Mucosa of descending colon (tissue), 3 donors: ENCODE data around the gene LEKR1. TPM values are rescaled to one million over a fixed set of nuclear protein-coding genes. Genes with fewer than 3 reads are reported as not detected.

Experiments
- ATAC-seq: fragments of 200-7000 bp; cut with Tn5 transposase; one replicate; pipeline ENCODE4 v1.9.1; 2020; ENCODE audit warnings: mild to moderate bottlenecking, moderate library complexity
- DNase-seq, 3 donors: peaks; one replicate each; pipeline ENCODE4 v3.0.0-alpha.2; 2020
- H3K36me3 ChIP-seq: fragments of 200-600 bp; one replicate; pipeline ENCODE4 v1.8.0; 2021; ENCODE audit warnings: low read depth, mild to moderate bottlenecking
- H3K4me1 ChIP-seq: fragments of 200-600 bp; one replicate; pipeline ENCODE4 v1.8.0; 2021; ENCODE audit warnings: low read depth, mild to moderate bottlenecking
- H3K4me3 ChIP-seq: fragments of 200-600 bp; one replicate; pipeline ENCODE4 v1.8.0; 2021; ENCODE audit warnings: mild to moderate bottlenecking
- H3K9me3 ChIP-seq: fragments of 200-600 bp; one replicate; pipeline ENCODE4 v1.8.0; 2021; ENCODE audit warnings: mild to moderate bottlenecking
- CTCF ChIP-seq: fragments of 200-600 bp; IDR thresholded peaks from one replicate; pipeline ENCODE4 v1.8.0; 2022; ENCODE audit warnings: antibody characterized with exemption, mild to moderate bottlenecking
- intact Hi-C, 2 donors: fragments of 100-400 bp; cut with DNase I in 1 of 2; cut with micrococcal nuclease in 1 of 2; formaldehyde crosslinking; loops; one replicate each; pipeline versions ENCODE4 v1.11.0 to v1.11.1; 2022; cut with DNase I, micrococcal nuclease
- total RNA-seq, 3 donors: library from RNA; stranded (reverse); fragmentation: NEBNext Ultra II Directional in 2 of 3; extraction: Animal tissue kit (Norgen Biotek cat#: 25700) in 2 of 3; gene quantifications; one replicate each; pipeline versions ENCODE4 v1.2.1 to v1.2.4, GENCODE V29; 2021 to 2023
- donor health status: DM: no; HTN: no; CAD: no; lungs with moderate emphysema.
- donor health status: DM: no; HTN: no; CAD: no.
- donor health status: DM: no; HTN: yes; CAD: no.

Gene LEKR1
- total RNA-seq, 3 donors from 2014 or later: 1.9 to 3.5 (median 1.9) TPM

GRCh38 chr3:157069406-157069805, 243.3 kb downstream of the LEKR1 start:
- DNase-seq: no peak
- Histone ChIP-seq H3K4me3 (no peak overlapping the region), H3K4me1 (peaks cover 12% of the 10 kb centered on the region), H3K9me3 (no peaks in the 10 kb centered on the region), H3K36me3 (no peaks in the 10 kb centered on the region)
- intact Hi-C loops: no loop called here
- no peak for TF ChIP-seq CTCF
- no peak for ATAC-seq

- Histone ChIP-seq H3K36me3 (no peaks in the 10 kb centered on the region), H3K9me3 (no peaks in the 10 kb centered on the region), H3K4me3 (no peak overlapping the region), H3K4me1 (peaks cover 12% of the 10 kb centered on the region)
- no peak for DNase-seq
- TF ChIP-seq CTCF: no peak
- peak; percentile 77 for ATAC-seq
- intact Hi-C loops: loop anchor here in 1 of 2 donors (10.0 kb wide), 1 partner anchor 245 kb away; the partner anchor contains the start of gene LEKR1
Measured at GRCh38 chr3:157069846-157070677, 243.9 kb downstream of the LEKR1 start.

GRCh38 chr3:157070678-157070999, 244.5 kb downstream of the LEKR1 start:
- DNase-seq (no peak), ATAC-seq (peak; percentile 79)
- Histone ChIP-seq H3K4me3 (no peak overlapping the region), H3K4me1 (peaks cover 12% of the 10 kb centered on the region), H3K36me3 (no peaks in the 10 kb centered on the region), H3K9me3 (no peaks in the 10 kb centered on the region)
- intact Hi-C loops: loop anchor here in 1 of 2 donors (10.0 kb wide), 1 partner anchor 246 kb away; the partner anchor contains the start of gene LEKR1
- no peak for TF ChIP-seq CTCF

- H3K4me1 ChIP-seq: peaks cover 12% of the 10 kb centered on the region
- DNase-seq (no peak), ATAC-seq (no peak)
- no peaks in the 10 kb centered on the region for H3K36me3 ChIP-seq
- intact Hi-C loops: loop anchor here in 1 of 2 donors (10.0 kb wide), 1 partner anchor 247 kb away; the partner anchor contains the start of gene LEKR1
- H3K4me3 ChIP-seq: no peak overlapping the region
- H3K9me3 ChIP-seq: no peaks in the 10 kb centered on the region
- TF ChIP-seq CTCF: no peak
Measured at GRCh38 chr3:157071744-157072525, 245.8 kb downstream of the LEKR1 start.

GRCh38 chr3:157073810-157074209, 247.7 kb downstream of the LEKR1 start:
- ATAC-seq (no peak), DNase-seq (no peak)
- intact Hi-C loops: loop anchor here in 1 of 2 donors (10.0 kb wide), 1 partner anchor 249 kb away; the partner anchor contains the start of gene LEKR1
- Histone ChIP-seq H3K36me3 (no peaks in the 10 kb centered on the region), H3K4me1 (peaks cover 9% of the 10 kb centered on the region), H3K9me3 (no peaks in the 10 kb centered on the region), H3K4me3 (no peak overlapping the region)
- no peak for TF ChIP-seq CTCF
